ENCODE results near the gene PCTP.

The PCTP gene

DNA sequence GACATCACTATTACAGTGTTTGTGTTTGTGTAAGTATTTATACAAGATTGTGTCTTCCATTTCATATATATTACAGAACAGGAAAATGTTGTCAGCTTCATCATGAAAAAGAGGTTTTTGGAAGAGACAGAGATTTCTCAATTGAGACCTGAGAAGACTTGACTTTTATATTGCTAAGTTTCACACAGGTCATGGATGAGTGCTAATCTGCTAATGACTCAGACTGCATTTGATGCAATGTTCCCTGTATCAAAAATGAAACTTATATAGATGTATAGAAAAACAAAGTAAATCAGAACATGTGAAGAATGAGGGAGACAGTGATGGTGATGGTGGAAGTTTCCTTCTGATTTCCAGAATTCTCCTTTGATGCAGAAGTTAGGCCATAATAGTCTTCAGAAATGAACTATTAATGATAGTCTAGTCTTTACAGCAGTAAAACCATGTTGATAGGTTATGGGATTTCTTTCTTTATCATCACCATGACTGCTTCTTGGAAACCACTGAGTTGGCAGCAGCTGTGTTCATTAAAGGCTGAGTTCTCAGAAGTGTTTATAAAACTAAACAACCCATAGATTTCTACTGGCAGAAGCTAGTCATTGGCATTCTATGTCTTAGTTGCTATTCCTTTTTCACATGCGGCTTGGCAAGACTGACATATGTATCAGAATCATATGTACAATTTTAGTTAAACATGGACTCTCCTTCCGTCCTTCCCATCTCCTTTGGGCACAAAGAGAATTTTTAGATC, 56.1 kb downstream of the PCTP start:
- DNase-seq, result no peak

DNA sequence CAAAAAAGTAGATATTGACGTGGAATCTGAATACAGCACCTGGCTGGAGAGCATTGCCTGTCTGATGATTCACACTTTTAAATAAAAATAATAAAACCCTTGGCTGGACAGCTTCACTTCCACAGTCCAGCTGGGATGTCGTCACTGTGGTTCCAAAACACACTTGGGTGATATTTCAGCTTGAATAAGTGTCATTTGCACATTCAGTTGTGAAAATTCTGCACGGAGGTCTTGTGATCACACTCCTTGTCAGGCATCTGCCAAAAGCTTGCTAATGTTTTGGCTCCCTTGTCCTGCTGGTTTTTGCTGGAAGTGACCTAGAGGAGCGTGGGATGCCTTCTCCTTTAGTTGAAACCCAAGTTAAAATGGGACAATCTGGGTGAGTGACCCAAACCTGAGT, 60.7 kb downstream of the PCTP start:
- DNase-seq, result no peak

DNA sequence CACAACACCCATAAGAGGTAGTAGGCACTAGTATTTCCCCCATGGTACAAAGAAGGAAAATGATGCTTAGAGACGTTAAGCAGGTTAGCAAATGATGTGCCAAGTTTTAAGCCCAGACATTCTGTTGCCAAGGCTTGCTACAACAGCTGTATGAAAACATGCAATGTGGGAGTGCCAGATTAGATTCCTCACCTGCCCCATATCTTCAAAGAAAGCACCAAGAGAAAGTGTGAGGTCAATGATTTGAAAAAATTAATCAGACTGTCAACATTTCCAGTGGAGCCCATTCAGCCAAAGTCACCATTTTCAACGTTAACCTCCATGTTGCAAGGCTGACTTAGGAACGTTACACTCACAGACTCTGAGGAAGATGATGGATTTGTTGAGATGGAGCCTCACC, 61.5 kb downstream of the PCTP start:
- no peak for DNase-seq

GRCh38 chr17:55813944-55814343, 63.1 kb downstream of the PCTP start:
- DNase-seq, result no peak

DNA sequence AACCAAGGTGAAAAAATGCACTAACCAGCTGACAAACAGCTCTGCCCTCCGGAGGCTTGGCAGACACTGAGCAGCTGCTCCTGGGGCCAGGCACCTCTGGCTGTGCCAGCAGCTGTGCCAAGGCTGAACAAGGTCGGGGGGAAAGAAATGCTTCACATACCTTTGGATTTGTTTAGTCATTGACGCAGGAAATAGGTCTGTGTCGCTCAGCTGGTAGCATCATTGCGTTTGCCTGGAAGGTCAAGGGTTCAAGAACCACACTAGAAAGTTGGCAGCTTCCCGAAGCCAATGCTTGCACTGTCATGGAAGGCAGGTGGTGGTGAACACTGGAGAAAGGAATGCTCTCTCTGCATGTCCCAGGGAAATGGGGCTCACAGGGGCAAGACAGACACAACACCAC, 63.5 kb downstream of the PCTP start:
- no peak for DNase-seq

DNA sequence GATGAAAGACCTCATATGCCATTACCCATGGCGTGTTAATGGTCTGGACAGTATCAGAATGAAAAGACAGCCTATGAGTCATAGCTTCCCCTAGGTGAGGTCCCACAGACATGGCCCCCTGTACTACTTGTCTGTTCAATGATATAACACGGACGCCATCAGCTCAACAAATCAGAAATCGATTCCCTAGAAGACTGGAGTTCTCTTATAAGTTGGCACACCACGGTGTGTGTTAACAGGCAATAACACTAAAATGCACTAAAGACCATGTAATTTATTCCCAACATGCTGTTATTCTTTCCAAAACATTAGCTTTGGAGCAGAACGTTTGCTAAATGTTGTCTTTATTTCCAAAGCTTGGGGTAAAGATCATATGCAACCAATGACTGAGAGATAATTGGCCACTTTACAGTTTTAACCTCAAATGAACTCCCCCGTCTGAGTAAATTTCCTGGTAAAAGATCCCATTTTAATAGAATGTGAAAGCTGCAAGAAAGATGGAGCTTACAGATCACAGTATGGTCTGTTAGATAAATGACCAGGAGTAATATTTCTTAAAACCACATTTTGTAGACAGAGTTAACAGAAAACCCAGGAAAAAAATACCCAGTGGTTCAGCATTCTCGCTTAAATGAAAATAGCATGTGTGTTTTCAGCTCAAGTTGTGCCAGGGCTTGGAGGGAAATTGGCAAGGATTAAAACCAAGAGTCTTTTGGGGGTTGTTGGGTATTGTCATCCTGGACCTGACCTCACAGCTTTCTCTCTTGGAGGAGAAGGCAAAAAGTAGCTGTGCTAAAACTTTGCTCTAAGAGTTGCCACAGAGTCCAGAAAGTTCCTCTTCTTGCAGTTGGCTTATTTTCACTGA, 65.9 kb downstream of the PCTP start:
- no peak for DNase-seq

DNA sequence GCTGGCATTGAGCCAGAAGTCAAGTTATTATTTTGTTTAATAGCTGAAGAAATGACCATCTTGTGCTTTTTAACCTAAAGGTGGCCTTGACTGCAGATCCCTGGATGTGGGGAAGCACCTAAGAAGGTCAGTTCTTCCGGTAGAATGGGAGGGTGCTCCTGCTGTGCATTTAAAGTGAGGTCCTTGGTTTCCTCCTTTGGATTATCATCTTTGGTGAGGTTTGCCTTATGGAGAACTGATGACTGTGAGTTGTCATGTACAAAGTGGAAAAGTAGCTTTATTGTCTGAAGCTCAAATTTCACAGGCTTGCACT, 66.5 kb downstream of the PCTP start:
- no peak for DNase-seq

- no peak for DNase-seq
Observed at GRCh38 chr17:55818026-55818425, 67.2 kb downstream of the PCTP start.

- DNase-seq, result no peak
Observed at GRCh38 chr17:55818451-55819375, 67.9 kb downstream of the PCTP start.

- DNase-seq, result no peak
Observed at GRCh38 chr17:55820675-55821074, 69.8 kb downstream of the PCTP start.

GRCh38 chr17:55822028-55822427, 71.2 kb downstream of the PCTP start:
- DNase-seq, result no peak

DNA sequence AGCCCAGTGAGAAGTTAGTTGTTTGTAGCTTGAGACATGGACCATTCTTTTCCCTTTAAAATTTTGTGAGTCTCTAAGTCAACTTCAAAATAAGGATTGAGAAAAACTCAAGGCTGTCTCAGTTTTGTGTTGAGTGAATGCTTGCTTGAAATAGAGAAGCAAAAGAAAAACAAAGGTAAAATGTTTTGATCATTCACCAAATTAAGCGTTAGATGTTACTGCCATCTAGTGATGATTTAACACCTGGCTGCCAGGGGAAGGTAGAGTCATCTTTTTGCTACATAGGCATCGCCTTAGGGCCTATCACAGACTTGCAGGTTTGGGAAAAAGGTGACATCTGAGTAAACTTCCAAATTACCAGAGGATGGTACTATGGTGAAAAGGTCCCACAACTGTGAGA, 74.4 kb downstream of the PCTP start:
- DNase-seq, result peak; percentile 16

Data from NCI-H2171 treated with DMSO at 0.1 percent for 48 hours (cell line).